Measurements from ENCODE around the gene UBL7. TPM values are rescaled to one million over a fixed set of nuclear protein-coding genes. Genes with fewer than 3 reads are reported as not detected.
"Not testable (repeated sequence)": the region's sequence is repeated elsewhere in the genome, so short reads cannot be mapped to it uniquely, and the experiment has no call there.

The UBL7 gene
- total and polyA plus RNA-seq, 2 experiments from 2014 or later = 39.2 to 60.2 TPM

DNA sequence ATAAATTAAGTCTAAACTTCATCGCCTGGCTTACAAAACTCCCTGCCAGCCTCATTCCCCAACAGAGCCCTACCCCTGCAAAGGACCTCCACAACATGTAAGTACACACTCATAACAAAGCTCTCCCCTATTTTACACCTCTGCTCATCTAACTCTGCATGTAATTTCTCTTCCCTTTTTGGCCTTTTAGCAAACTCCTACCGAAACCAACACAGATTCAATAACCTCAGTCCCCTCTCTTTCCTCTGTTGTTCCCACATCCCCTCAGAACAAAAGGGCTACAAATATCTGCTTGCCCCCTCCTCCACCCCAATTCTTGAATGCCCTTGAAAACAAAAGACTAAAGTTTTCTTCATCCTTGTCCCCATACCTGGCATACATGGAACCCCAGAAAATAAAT is 662 bp downstream of the UBL7 start:
- H3K4me1 ChIP-seq (ENCODE audit: insufficient read depth) = no peaks in the 10 kb centered on the region
- peak overlapping the region; percentile 89 for H3K4me2 ChIP-seq
- no peaks in the 10 kb centered on the region for H4K20me1 ChIP-seq (ENCODE audit: insufficient read depth, poor library complexity, severe bottlenecking)
- DNase-seq (ENCODE audit: low spot score) = no peak
- peaks cover 25% of the 10 kb centered on the region for H3K79me2 ChIP-seq
- H3K9me2 ChIP-seq (replicated peaks; ENCODE audit: insufficient read depth) = no peaks in the 10 kb centered on the region
- TF ChIP-seq, protein P1, sequence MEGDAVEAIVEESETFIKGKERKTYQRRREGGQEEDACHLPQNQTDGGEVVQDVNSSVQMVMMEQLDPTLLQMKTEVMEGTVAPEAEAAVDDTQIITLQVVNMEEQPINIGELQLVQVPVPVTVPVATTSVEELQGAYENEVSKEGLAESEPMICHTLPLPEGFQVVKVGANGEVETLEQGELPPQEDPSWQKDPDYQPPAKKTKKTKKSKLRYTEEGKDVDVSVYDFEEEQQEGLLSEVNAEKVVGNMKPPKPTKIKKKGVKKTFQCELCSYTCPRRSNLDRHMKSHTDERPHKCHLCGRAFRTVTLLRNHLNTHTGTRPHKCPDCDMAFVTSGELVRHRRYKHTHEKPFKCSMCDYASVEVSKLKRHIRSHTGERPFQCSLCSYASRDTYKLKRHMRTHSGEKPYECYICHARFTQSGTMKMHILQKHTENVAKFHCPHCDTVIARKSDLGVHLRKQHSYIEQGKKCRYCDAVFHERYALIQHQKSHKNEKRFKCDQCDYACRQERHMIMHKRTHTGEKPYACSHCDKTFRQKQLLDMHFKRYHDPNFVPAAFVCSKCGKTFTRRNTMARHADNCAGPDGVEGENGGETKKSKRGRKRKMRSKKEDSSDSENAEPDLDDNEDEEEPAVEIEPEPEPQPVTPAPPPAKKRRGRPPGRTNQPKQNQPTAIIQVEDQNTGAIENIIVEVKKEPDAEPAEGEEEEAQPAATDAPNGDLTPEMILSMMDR (IDR thresholded peaks at IDR 0.05; ENCODE audit: poor library complexity) = no peak
- TF ChIP-seq EZH2 (IDR thresholded peaks at IDR 0.05; ENCODE audit: borderline replicate concordance) (no peak), EZH2phosphoT487 (IDR thresholded peaks at IDR 0.05; ENCODE audit: low read depth, severe bottlenecking, unreplicated experiment) (no peak)
- peak overlapping the region; percentile 68 for H3K27ac ChIP-seq
- WGBS (ENCODE audit: low lambda C conversion rate, missing lambda C conversion rate) = 75% methylated on average over 2 of the region's 2 CpGs
- H3K9me3 ChIP-seq (ENCODE audit: low read depth) = no peaks in the 10 kb centered on the region
- peak overlapping the region; percentile 77 for H2AFZ ChIP-seq
- H3K36me3 ChIP-seq (replicated peaks; ENCODE audit: insufficient read depth, low read depth) = no peaks in the 10 kb centered on the region
- peak overlapping the region; percentile 52 for H3K4me3 ChIP-seq
- no peaks in the 10 kb centered on the region for H3K27me3 ChIP-seq

DNA sequence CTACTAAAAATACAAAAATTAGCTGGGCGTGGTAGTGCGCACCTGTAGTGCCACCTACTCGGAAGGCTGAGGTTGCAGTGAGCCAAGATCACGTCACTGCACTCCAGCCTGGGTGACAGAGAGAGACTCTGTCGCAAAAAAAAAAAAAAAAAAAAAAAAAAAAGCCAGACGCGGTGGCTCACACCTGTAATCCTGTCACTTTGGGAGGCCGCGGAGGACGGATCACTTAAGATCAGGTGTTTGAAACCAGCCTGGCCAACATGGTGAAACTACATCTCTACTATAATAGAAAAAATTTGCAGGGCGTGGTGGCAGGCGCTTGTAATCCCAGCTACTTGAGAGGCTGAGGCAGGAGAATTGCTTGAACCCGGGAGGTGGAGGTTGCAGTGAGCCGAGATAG is 1.2 kb downstream of the UBL7 start:
- H4K20me1 ChIP-seq (ENCODE audit: insufficient read depth, poor library complexity, severe bottlenecking); H3K27ac ChIP-seq; H3K9me3 ChIP-seq (ENCODE audit: low read depth); H3K27me3 ChIP-seq; H3K36me3 ChIP-seq (replicated peaks; ENCODE audit: insufficient read depth, low read depth); H2AFZ ChIP-seq; DNase-seq (ENCODE audit: low spot score); H3K4me3 ChIP-seq; H3K9me2 ChIP-seq (replicated peaks; ENCODE audit: insufficient read depth); H3K4me1 ChIP-seq (ENCODE audit: insufficient read depth): not testable (repeated sequence)
- 94% methylated on average over 14 of the region's 14 CpGs for WGBS (ENCODE audit: low lambda C conversion rate, missing lambda C conversion rate)
- Histone ChIP-seq H3K79me2 (peaks cover 25% of the 10 kb centered on the region), H3K4me2 (peak overlapping the region; percentile 89)

- no peaks in the 10 kb centered on the region for H3K36me3 ChIP-seq (replicated peaks; ENCODE audit: insufficient read depth, low read depth)
- DNase-seq (ENCODE audit: low spot score) = no peak
- TF ChIP-seq EZH2phosphoT487 (IDR thresholded peaks at IDR 0.05; ENCODE audit: low read depth, severe bottlenecking, unreplicated experiment) (no peak), EZH2 (IDR thresholded peaks at IDR 0.05; ENCODE audit: borderline replicate concordance) (no peak)
- TF ChIP-seq, protein P1 (IDR thresholded peaks at IDR 0.05; ENCODE audit: poor library complexity) = no peak
Observed at GRCh38 chr15:74458473-74458872, 2.5 kb downstream of the UBL7 start.

GRCh38 chr15:74457036-74457435 is 3.9 kb downstream of the UBL7 start:
- not testable (repeated sequence) for H3K9me3 ChIP-seq (ENCODE audit: low read depth); H2AFZ ChIP-seq; DNase-seq (ENCODE audit: low spot score); H3K27me3 ChIP-seq; H3K4me2 ChIP-seq; H4K20me1 ChIP-seq (ENCODE audit: insufficient read depth, poor library complexity, severe bottlenecking); H3K4me3 ChIP-seq; H3K4me1 ChIP-seq (ENCODE audit: insufficient read depth); H3K79me2 ChIP-seq; H3K9me2 ChIP-seq (replicated peaks; ENCODE audit: insufficient read depth); H3K36me3 ChIP-seq (replicated peaks; ENCODE audit: insufficient read depth, low read depth); H3K27ac ChIP-seq
- 97% methylated on average over 10 of the region's 10 CpGs for WGBS (ENCODE audit: low lambda C conversion rate, missing lambda C conversion rate)

More at GRCh38 chr15:74458473-74458872, 2.5 kb downstream of the UBL7 start:
- no peaks in the 10 kb centered on the region for H4K20me1 ChIP-seq (ENCODE audit: insufficient read depth, poor library complexity, severe bottlenecking)
- H3K4me2 ChIP-seq = no peak overlapping the region
- H3K79me2 ChIP-seq = peaks cover 20% of the 10 kb centered on the region
- no peaks in the 10 kb centered on the region for H3K9me2 ChIP-seq (replicated peaks; ENCODE audit: insufficient read depth)
- 96% methylated on average over 3 of the region's 3 CpGs for WGBS (ENCODE audit: low lambda C conversion rate, missing lambda C conversion rate)
- H3K27ac ChIP-seq = no peak overlapping the region
- no peaks in the 10 kb centered on the region for H3K4me1 ChIP-seq (ENCODE audit: insufficient read depth)
- H2AFZ ChIP-seq = no peak overlapping the region
- no peaks in the 10 kb centered on the region for H3K9me3 ChIP-seq (ENCODE audit: low read depth)
- no peaks in the 10 kb centered on the region for H3K27me3 ChIP-seq
- H3K4me3 ChIP-seq = no peak overlapping the region
